SK-N-MC (cell line): ENCODE results near the gene UQCRHL.

Experiments used
- DNase-seq: peaks from one replicate; pipeline ENCODE4 v3.0.0-alpha.2; 2011; ENCODE audit warnings: low read depth, low spot score
- H3K27ac ChIP-seq: fragments of 200-600 bp; sonication (generic); 2 replicates; pipeline ENCODE4 v1.5.1; 2016; ENCODE audit warnings: mixed run types
- H3K36me3 ChIP-seq: fragments of 200-600 bp; sonication (generic); 2 replicates; pipeline ENCODE4 v1.6.1; 2017; ENCODE audit warnings: antibody characterized with exemption, low read length, mixed read lengths; ENCODE audit not compliant: insufficient read depth
- H3K4me3 ChIP-seq: fragments of 200-600 bp; sonication (generic); 2 replicates; pipeline ENCODE4 v1.5.1; 2016
- H3K9ac ChIP-seq: fragments of 200-600 bp; sonication (generic); 2 replicates; pipeline ENCODE4 v1.8.0; 2017; ENCODE audit warnings: mixed run types, mixed read lengths; ENCODE audit not compliant: insufficient read length
- H3K9me3 ChIP-seq: fragments of 200-600 bp; sonication (generic); 2 replicates; pipeline ENCODE4 v1.6.1; 2017; ENCODE audit warnings: low read depth, mild to moderate bottlenecking, antibody characterized with exemption, low read length, moderate library complexity, mixed read lengths
- EZH2 ChIP-seq: fragments of 200-600 bp; sonication (generic); IDR thresholded peaks from one replicate; pipeline ENCODE4 v1.6.1; 2017; ENCODE audit warnings: antibody characterized with exemption
- FOXP2 ChIP-seq: optimal IDR thresholded peaks from 2 replicates; pipeline ENCODE3; 2011; ENCODE audit warnings: mild to moderate bottlenecking, moderate library complexity; ENCODE audit not compliant: insufficient read depth; ENCODE audit errors: extremely low read length, control extremely low read depth
- POLR2AphosphoS5 ChIP-seq: IDR thresholded peaks from 2 replicates; pipeline ENCODE4 v1.6.1; 2012; ENCODE audit warnings: mild to moderate bottlenecking, low read depth, low read length, borderline replicate concordance

Gene UQCRHL

DNA sequence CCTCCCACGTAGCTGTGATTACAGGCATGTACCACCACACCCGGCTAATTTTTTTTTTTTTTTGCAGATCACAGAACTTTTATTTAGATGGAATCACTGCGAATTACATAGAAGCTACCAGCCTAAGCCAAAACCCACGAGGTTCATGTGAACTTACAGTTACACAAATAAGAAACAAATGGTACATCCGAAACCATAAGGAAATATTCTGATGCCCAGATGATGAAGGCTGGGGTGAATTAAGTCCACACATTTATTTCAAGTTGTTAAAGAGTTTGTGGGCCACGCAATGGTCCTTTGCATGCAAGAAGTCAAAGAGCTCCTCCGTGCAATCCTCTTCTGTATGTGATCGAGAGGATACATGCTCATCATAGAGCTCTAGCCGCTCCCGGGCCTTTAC lies 328 bp downstream of the UQCRHL start:
- no peak overlapping the region for H3K9ac ChIP-seq
- H3K36me3 ChIP-seq: no peaks in the 10 kb centered on the region
- DNase-seq: no peak
- TF ChIP-seq POLR2AphosphoS5 (no peak), EZH2 (no peak), FOXP2 (no peak)
- no peak overlapping the region for H3K4me3 ChIP-seq
- no peak overlapping the region for H3K27ac ChIP-seq
- H3K9me3 ChIP-seq: no peaks in the 10 kb centered on the region

DNA sequence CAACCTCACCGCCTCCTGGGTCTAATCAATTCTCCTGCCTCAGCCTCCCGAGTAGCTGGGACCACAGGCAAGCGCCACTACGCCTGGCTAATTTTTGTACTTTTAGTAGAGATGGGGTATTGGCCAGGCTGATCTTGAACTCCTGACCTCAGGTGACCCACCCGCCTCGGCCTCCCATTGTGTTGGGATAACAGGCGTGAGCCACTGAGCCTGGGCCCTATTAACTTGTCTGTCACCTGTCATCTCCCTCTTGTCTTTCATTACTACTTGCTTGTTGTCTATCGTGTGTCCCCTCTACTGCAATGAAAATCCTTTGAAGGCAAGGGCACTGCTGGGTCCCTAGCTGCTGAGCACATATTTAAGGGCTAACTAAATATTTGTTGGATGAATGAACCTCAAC lies 3.4 kb downstream of the UQCRHL start:
- Histone ChIP-seq H3K4me3 (no peak overlapping the region), H3K9me3 (no peaks in the 10 kb centered on the region), H3K27ac (no peak overlapping the region), H3K36me3 (no peaks in the 10 kb centered on the region), H3K9ac (no peak overlapping the region)
- no peak for TF ChIP-seq FOXP2
- TF ChIP-seq POLR2AphosphoS5: no peak
- no peak for TF ChIP-seq EZH2
- no peak for DNase-seq

GRCh38 chr1:15803380-15803779 lies 4.1 kb downstream of the UQCRHL start:
- Histone ChIP-seq H3K4me3 (no peak overlapping the region), H3K9me3 (no peaks in the 10 kb centered on the region), H3K9ac (no peak overlapping the region), H3K27ac (no peak overlapping the region), H3K36me3 (no peaks in the 10 kb centered on the region)
- DNase-seq: no peak
- TF ChIP-seq FOXP2 (no peak), EZH2 (no peak), POLR2AphosphoS5 (no peak)

GRCh38 chr1:15802234-15802965 lies 5.0 kb downstream of the UQCRHL start:
- Histone ChIP-seq H3K9me3 (no peaks in the 10 kb centered on the region), H3K36me3 (no peaks in the 10 kb centered on the region), H3K9ac (no peak overlapping the region), H3K27ac (no peak overlapping the region), H3K4me3 (no peak overlapping the region)
- TF ChIP-seq FOXP2: no peak
- TF ChIP-seq POLR2AphosphoS5: no peak
- TF ChIP-seq EZH2: no peak
- no peak for DNase-seq

DNA sequence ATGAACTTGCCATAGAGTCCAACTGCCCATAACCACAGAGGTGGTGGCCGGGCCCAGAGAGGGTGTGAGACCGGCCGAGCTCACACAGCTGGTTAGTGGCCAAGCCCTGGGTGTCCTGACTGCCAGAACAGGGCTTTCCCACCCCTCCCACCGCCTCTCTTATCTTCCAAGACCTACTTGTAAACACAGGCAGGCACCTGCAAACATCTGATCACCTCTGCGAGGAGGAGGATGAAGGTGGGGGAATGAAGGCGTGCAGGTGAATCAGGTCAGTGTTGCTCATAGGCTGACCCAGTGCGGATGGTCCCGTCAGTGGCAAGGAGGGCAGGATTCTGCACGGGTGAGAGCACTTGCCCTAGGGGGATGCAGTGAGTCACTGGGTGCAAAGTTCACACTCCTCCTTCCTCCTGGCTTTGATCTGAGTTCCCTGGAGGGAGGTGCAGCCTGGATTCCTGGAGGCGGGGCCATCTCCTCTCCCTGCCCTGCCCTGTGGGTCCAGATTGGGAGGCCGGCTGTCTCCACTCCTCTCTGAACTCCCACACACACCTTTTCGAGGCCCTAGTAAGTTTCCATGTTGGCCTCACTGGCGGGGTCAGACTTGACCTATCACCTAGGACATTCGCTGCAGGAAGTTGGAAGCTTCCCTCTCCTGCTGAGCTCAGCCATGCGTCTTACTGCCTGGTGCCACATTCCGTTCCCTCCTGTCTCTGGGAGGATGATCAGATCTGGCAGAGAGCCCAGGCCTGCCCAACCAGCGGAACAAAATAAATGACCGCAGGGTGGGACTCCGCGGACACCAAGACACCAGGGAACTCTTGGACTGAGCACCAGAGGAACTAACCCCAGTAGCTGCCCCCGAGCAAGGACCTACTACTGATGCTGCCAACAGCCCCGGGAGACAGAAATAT lies 7.3 kb downstream of the UQCRHL start:
- Histone ChIP-seq H3K36me3 (no peaks in the 10 kb centered on the region), H3K9ac (no peak overlapping the region), H3K4me3 (no peak overlapping the region), H3K9me3 (no peaks in the 10 kb centered on the region), H3K27ac (no peak overlapping the region)
- DNase-seq: no peak
- TF ChIP-seq EZH2: no peak
- TF ChIP-seq FOXP2: no peak
- no peak for TF ChIP-seq POLR2AphosphoS5

- no peak for TF ChIP-seq EZH2
- TF ChIP-seq POLR2AphosphoS5: no peak
- no peak for TF ChIP-seq FOXP2
- Histone ChIP-seq H3K27ac (no peak overlapping the region), H3K4me3 (no peak overlapping the region), H3K36me3 (no peaks in the 10 kb centered on the region), H3K9ac (no peak overlapping the region), H3K9me3 (no peaks in the 10 kb centered on the region)
- DNase-seq: no peak
Observed at GRCh38 chr1:15799004-15799867, 8.2 kb downstream of the UQCRHL start.

GRCh38 chr1:15797614-15798390 lies 9.6 kb downstream of the UQCRHL start:
- no peak overlapping the region for H3K4me3 ChIP-seq
- no peak for DNase-seq
- no peak overlapping the region for H3K9ac ChIP-seq
- TF ChIP-seq POLR2AphosphoS5: no peak
- TF ChIP-seq FOXP2: no peak
- TF ChIP-seq EZH2: no peak
- H3K36me3 ChIP-seq: no peaks in the 10 kb centered on the region
- no peak overlapping the region for H3K27ac ChIP-seq
- no peaks in the 10 kb centered on the region for H3K9me3 ChIP-seq

DNA sequence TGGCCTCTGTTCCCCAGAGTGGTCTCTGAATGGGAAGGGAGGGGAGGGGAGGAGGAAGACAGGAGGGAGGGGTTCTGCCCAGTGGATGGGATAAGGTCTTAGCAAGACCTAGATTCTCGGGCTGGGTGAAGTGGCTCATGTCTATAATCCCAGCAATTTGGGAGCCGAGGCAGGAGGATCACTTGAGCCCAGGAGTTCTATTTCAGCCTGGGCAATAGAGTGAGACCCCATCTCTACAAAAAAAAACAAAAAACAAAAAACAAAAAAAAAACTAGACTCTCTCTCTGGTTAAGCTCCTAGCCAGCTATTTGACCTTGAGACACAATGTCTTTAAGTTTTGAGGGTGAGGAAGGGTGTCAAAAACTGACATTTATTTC lies 11.4 kb downstream of the UQCRHL start:
- Histone ChIP-seq H3K9me3 (no peaks in the 10 kb centered on the region), H3K36me3 (no peaks in the 10 kb centered on the region), H3K4me3 (no peak overlapping the region), H3K27ac (no peak overlapping the region), H3K9ac (no peak overlapping the region)
- DNase-seq: no peak
- TF ChIP-seq POLR2AphosphoS5 (no peak), EZH2 (no peak), FOXP2 (no peak)
